Measurements from ENCODE around the gene IL22RA1. TPM values are rescaled to one million over a fixed set of nuclear protein-coding genes. Genes with fewer than 3 reads are reported as not detected.

The IL22RA1 gene
- total RNA-seq, 1 donor from 2014 or later, result 0.87 TPM

GRCh38 chr1:24098943-24099638 is 43.8 kb downstream of the IL22RA1 start:
- Histone ChIP-seq H3K4me3 (no peak overlapping the region), H3K9me3 (no peaks in the 10 kb centered on the region), H3K27ac (no peak overlapping the region), H3K4me1 (no peaks in the 10 kb centered on the region), H3K36me3 (no peaks in the 10 kb centered on the region), H3K27me3 (no peaks in the 10 kb centered on the region)
- intact Hi-C loops (cut with DNase I), result no loop called here
- DNase-seq (no peak), ATAC-seq (no peak)
- no peak for TF ChIP-seq CTCF (IDR thresholded peaks at IDR 0.05)

GRCh38 chr1:24098102-24098501 is 44.8 kb downstream of the IL22RA1 start:
- Histone ChIP-seq H3K36me3 (no peaks in the 10 kb centered on the region), H3K27ac (no peak overlapping the region), H3K9me3 (no peaks in the 10 kb centered on the region), H3K27me3 (no peaks in the 10 kb centered on the region), H3K4me1 (no peaks in the 10 kb centered on the region), H3K4me3 (no peak overlapping the region)
- no peak for DNase-seq
- intact Hi-C loops (cut with DNase I), result no loop called here
- ATAC-seq, result no peak
- no peak for TF ChIP-seq CTCF (IDR thresholded peaks at IDR 0.05)

GRCh38 chr1:24097663-24098062 is 45.3 kb downstream of the IL22RA1 start:
- no peaks in the 10 kb centered on the region for H3K27me3 ChIP-seq
- no peaks in the 10 kb centered on the region for H3K4me1 ChIP-seq
- no peak overlapping the region for H3K4me3 ChIP-seq
- no peak for TF ChIP-seq CTCF (IDR thresholded peaks at IDR 0.05)
- intact Hi-C loops (cut with DNase I), result no loop called here
- H3K36me3 ChIP-seq, result no peaks in the 10 kb centered on the region
- H3K27ac ChIP-seq, result no peak overlapping the region
- DNase-seq (no peak), ATAC-seq (no peak)
- H3K9me3 ChIP-seq, result no peaks in the 10 kb centered on the region

- ATAC-seq, result no peak
- no peak overlapping the region for H3K27ac ChIP-seq
- H3K9me3 ChIP-seq, result no peaks in the 10 kb centered on the region
- no peak overlapping the region for H3K4me3 ChIP-seq
- H3K27me3 ChIP-seq, result no peaks in the 10 kb centered on the region
- TF ChIP-seq CTCF (IDR thresholded peaks at IDR 0.05), result no peak
- H3K36me3 ChIP-seq, result no peaks in the 10 kb centered on the region
- no peak for DNase-seq
- H3K4me1 ChIP-seq, result no peaks in the 10 kb centered on the region
- intact Hi-C loops (cut with DNase I), result no loop called here
These were observed 46.2 kb downstream of the IL22RA1 start for GRCh38 chr1:24096739-24097103.

GRCh38 chr1:24096009-24096738 is 46.8 kb downstream of the IL22RA1 start:
- H3K4me3 ChIP-seq, result no peak overlapping the region
- H3K27ac ChIP-seq, result no peak overlapping the region
- no peaks in the 10 kb centered on the region for H3K27me3 ChIP-seq
- H3K4me1 ChIP-seq, result no peaks in the 10 kb centered on the region
- no peak for ATAC-seq
- H3K9me3 ChIP-seq, result no peaks in the 10 kb centered on the region
- intact Hi-C loops (cut with DNase I), result no loop called here
- H3K36me3 ChIP-seq, result no peaks in the 10 kb centered on the region
- DNase-seq, result no peak
- TF ChIP-seq CTCF (IDR thresholded peaks at IDR 0.05), result no peak

All from upper lobe of right lung (tissue), 1 donor.